Endodermal cell (in vitro differentiated cells): Measurements from ENCODE around the gene PICALM. TPM values are rescaled to one million over a fixed set of nuclear protein-coding genes. Genes with fewer than 3 reads are reported as not detected.

Source experiments
- DNase-seq: peaks from one replicate; pipeline ENCODE4 v3.0.0-alpha.2; 2017
- H3K27ac ChIP-seq: 2 replicates; pipeline ENCODE4 v1.5.1; 2013; ENCODE audit warnings: mild to moderate bottlenecking, low read depth, low read length, moderate library complexity
- H3K27me3 ChIP-seq: 2 replicates; pipeline ENCODE4 v1.6.1; 2013; ENCODE audit warnings: mild to moderate bottlenecking, low read length, moderate library complexity; ENCODE audit not compliant: insufficient read depth, control insufficient read depth, poor library complexity, severe bottlenecking
- H3K36me3 ChIP-seq: 2 replicates; pipeline ENCODE4 v1.7.0; 2013; ENCODE audit warnings: mild to moderate bottlenecking, low read length, moderate library complexity; ENCODE audit not compliant: control insufficient read depth, insufficient read depth
- H3K4me1 ChIP-seq: one replicate; pipeline ENCODE4 v1.7.0; 2013; ENCODE audit warnings: low read length; ENCODE audit not compliant: control insufficient read depth, insufficient read depth
- H3K4me3 ChIP-seq: 2 replicates; pipeline ENCODE4 v1.5.1; 2013; ENCODE audit warnings: mild to moderate bottlenecking, low read length, moderate library complexity
- H3K9ac ChIP-seq: 2 replicates; pipeline ENCODE4 v1.6.1; 2013; ENCODE audit warnings: mild to moderate bottlenecking, low read length, moderate library complexity; ENCODE audit not compliant: poor library complexity, severe bottlenecking; ENCODE audit errors: extremely low read depth
- H3K9me3 ChIP-seq: 2 replicates; pipeline ENCODE4 v1.6.1; 2013; ENCODE audit warnings: mild to moderate bottlenecking, low read length, moderate library complexity; ENCODE audit not compliant: control insufficient read depth
- H3K27ac Mint-ChIP-seq: 2 replicates; pipeline ENCODE4 v1.8.0; 2020; ENCODE audit warnings: mixed read lengths
- H3K27me3 Mint-ChIP-seq: 2 replicates; pipeline ENCODE4 v1.8.0; 2021; ENCODE audit warnings: mild to moderate bottlenecking, mixed read lengths; ENCODE audit not compliant: insufficient read depth
- H3K36me3 Mint-ChIP-seq: 2 replicates; pipeline ENCODE4 v1.8.0; 2020; ENCODE audit warnings: low read depth, mixed read lengths
- H3K4me1 Mint-ChIP-seq: 2 replicates; pipeline ENCODE4 v1.8.0; 2020; ENCODE audit warnings: mixed read lengths
- H3K4me3 Mint-ChIP-seq: 2 replicates; pipeline ENCODE4 v1.8.0; 2020; ENCODE audit warnings: mild to moderate bottlenecking, moderate library complexity, mixed read lengths
- H3K9me3 Mint-ChIP-seq: 2 replicates; pipeline ENCODE4 v1.8.0; 2020; ENCODE audit warnings: mild to moderate bottlenecking, mixed read lengths
- WGBS, 2 experiments: methylation state at CpG; one replicate each; pipeline versions ENCODE4 v1.1.5 to v1.1.7; 2013; ENCODE audit warnings: missing lambda C conversion rate in 2 of 2, mixed read lengths in 1 of 2; ENCODE audit not compliant: insufficient coverage in 1 of 2, insufficient read length in 1 of 2; 5-methylcytosine and 5-hydroxymethylcytosine counted together
- total RNA-seq, 2 donors: library from RNA; stranded (reverse); fragmentation: NEBNext Ultra II Directional in 1 of 2; extraction: Animal tissue kit (Norgen Biotek cat#: 25700) in 1 of 2; gene quantifications; 2 replicates in 1 of 2; 3 replicates in 1 of 2; pipeline ENCODE4 v1.2.1, GENCODE V29; 2021
- TF ChIP-seq, protein P1 (sequence below): fragments of 200-600 bp; sonication (generic); conservative IDR thresholded peaks from 2 replicates; pipeline ENCODE4 v1.5.0; 2021; ENCODE audit warnings: antibody characterized with exemption, mild to moderate bottlenecking

Gene PICALM
- total RNA-seq, 2 donors from 2014 or later, result 120 to 129 TPM

DNA sequence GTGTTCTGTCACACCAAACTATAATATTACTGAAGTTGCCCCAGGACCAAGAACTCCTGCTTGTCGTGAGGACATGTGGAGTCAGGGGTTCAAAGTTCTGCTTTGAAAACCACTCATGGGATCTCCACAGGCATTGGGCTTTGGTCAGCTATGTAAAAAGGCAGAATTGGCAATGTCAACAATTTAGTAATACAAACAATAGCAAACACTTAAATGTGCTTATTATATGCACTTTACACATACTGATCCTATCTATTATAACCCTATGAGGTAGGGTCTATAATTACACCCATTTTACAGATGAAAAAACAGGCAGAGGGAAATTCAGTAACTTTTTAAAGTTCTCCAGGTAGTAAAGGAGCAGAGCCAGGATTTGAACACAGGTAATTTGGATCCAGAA lies 119.1 kb downstream of the PICALM start:
- WGBS, 2 experiments, result 100% methylated on average over 1 of the region's 1 CpG; no CpG with 5 or more reads in 1 of the 2 experiments
- no peak for DNase-seq
- Mint-ChIP-seq H3K9me3 (peaks cover 10% of the 10 kb centered on the region), H3K27ac (no peak overlapping the region), H3K4me1 (no peaks in the 10 kb centered on the region), H3K27me3 (no peaks in the 10 kb centered on the region), H3K4me3 (no peak overlapping the region), H3K36me3 (peaks cover 15% of the 10 kb centered on the region)
- no peak overlapping the region for H3K27ac ChIP-seq
- H3K4me1 ChIP-seq, result no peaks in the 10 kb centered on the region
- no peak overlapping the region for H3K4me3 ChIP-seq
- H3K36me3 ChIP-seq, result peaks cover 18% of the 10 kb centered on the region
- peaks cover 15% of the 10 kb centered on the region for H3K9me3 ChIP-seq
- H3K27me3 ChIP-seq, result no peaks in the 10 kb centered on the region
- no peak overlapping the region for H3K9ac ChIP-seq
- TF ChIP-seq, protein P1, sequence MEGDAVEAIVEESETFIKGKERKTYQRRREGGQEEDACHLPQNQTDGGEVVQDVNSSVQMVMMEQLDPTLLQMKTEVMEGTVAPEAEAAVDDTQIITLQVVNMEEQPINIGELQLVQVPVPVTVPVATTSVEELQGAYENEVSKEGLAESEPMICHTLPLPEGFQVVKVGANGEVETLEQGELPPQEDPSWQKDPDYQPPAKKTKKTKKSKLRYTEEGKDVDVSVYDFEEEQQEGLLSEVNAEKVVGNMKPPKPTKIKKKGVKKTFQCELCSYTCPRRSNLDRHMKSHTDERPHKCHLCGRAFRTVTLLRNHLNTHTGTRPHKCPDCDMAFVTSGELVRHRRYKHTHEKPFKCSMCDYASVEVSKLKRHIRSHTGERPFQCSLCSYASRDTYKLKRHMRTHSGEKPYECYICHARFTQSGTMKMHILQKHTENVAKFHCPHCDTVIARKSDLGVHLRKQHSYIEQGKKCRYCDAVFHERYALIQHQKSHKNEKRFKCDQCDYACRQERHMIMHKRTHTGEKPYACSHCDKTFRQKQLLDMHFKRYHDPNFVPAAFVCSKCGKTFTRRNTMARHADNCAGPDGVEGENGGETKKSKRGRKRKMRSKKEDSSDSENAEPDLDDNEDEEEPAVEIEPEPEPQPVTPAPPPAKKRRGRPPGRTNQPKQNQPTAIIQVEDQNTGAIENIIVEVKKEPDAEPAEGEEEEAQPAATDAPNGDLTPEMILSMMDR, result no peak

DNA sequence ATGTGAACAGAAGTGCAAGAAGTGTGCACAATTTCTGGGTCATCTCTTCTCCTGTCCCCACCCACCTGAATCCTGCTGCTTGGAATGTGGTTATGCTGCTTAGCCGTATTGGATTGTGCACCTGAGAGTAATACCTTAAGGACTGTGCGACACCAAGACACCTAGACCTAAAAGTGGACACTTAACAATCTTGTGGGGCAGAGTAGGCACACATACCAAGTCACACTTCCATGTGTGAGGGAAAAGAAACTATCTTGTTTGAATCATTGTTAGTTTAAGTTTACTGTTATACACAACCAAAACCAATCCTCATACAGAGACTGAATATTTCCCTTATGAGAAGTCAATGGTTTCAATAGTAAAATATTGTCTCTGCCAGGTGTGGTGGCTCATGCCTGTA lies 120.0 kb downstream of the PICALM start:
- no peak overlapping the region for H3K27ac ChIP-seq
- H3K4me1 ChIP-seq, result no peaks in the 10 kb centered on the region
- H3K9me3 ChIP-seq, result peaks cover 15% of the 10 kb centered on the region
- Mint-ChIP-seq H3K4me3 (no peak overlapping the region), H3K27me3 (no peaks in the 10 kb centered on the region), H3K4me1 (no peaks in the 10 kb centered on the region), H3K9me3 (peaks cover 10% of the 10 kb centered on the region), H3K36me3 (peaks cover 7% of the 10 kb centered on the region), H3K27ac (no peak overlapping the region)
- no peak overlapping the region for H3K4me3 ChIP-seq
- peaks cover 9% of the 10 kb centered on the region for H3K36me3 ChIP-seq
- TF ChIP-seq, protein P1, result no peak
- DNase-seq, result no peak
- no peaks in the 10 kb centered on the region for H3K27me3 ChIP-seq
- H3K9ac ChIP-seq, result no peak overlapping the region
- WGBS, 2 experiments, result 93% methylated on average over 2 of the region's 2 CpGs; no CpG with 5 or more reads in 1 of the 2 experiments

DNA sequence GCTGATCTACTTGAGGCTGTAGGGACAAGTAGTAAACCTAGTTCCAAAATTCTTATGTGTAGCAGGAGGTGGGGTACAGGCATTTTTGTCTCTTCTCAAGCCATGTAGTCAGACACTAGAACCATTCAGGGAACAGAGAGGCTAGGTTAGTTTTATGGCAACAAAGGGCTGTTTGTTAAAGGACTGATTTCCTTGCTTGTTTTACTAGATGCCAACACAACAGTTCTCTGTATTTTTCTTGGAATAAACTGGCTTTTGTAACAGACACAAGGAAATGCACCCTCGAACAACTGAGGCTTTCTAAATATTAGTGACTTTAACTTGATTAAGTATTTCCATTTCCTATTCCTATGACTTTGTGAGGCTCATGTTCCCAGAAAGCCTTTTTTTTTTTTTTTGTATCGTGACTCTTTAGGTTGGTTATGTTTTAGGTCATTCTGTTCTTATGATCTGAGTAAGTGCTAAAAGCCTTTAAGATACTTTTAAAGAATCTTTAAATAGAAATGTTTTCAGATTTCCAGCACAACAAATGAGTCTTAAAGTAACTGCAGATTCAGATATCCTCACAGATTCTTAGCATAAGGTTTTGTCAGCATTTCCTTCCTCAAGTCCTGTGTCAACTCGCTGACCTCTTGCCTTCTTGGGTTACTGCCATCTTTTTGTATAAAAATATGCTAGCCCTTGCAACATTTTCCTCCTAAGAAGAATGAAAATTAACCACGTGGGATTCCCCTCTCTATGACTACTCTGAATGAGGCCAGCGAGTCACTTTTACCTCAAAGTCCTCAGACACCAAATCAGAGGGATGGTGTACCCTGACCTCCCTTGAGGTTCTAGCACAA lies 121.2 kb downstream of the PICALM start:
- no peak overlapping the region for H3K4me3 Mint-ChIP-seq
- no peaks in the 10 kb centered on the region for H3K27me3 Mint-ChIP-seq
- H3K9me3 Mint-ChIP-seq, result peaks cover 10% of the 10 kb centered on the region
- Histone ChIP-seq H3K27me3 (no peaks in the 10 kb centered on the region), H3K36me3 (no peaks in the 10 kb centered on the region), H3K9me3 (peaks cover 6% of the 10 kb centered on the region), H3K4me1 (no peaks in the 10 kb centered on the region), H3K4me3 (no peak overlapping the region), H3K9ac (no peak overlapping the region), H3K27ac (no peak overlapping the region)
- peaks cover 5% of the 10 kb centered on the region for H3K36me3 Mint-ChIP-seq
- TF ChIP-seq, protein P1, result no peak
- DNase-seq, result no peak
- H3K27ac Mint-ChIP-seq, result no peak overlapping the region
- no peaks in the 10 kb centered on the region for H3K4me1 Mint-ChIP-seq
- 79 to 94% methylated on average over 4 of the region's 5 CpGs for WGBS, 2 experiments
